GM18870 (cell line): ENCODE results near the gene EXOC3.
"Not testable (repeated sequence)": the region's sequence is repeated elsewhere in the genome, so short reads cannot be mapped to it uniquely, and the experiment has no call there.

Experiments
- ATAC-seq: cut with Tn5 transposase; IDR thresholded peaks from one replicate; pipeline ENCODE4 v1.9.1; 2021; ENCODE audit warnings: moderate library complexity; ENCODE audit not compliant: unreplicated experiment

The EXOC3 gene

DNA sequence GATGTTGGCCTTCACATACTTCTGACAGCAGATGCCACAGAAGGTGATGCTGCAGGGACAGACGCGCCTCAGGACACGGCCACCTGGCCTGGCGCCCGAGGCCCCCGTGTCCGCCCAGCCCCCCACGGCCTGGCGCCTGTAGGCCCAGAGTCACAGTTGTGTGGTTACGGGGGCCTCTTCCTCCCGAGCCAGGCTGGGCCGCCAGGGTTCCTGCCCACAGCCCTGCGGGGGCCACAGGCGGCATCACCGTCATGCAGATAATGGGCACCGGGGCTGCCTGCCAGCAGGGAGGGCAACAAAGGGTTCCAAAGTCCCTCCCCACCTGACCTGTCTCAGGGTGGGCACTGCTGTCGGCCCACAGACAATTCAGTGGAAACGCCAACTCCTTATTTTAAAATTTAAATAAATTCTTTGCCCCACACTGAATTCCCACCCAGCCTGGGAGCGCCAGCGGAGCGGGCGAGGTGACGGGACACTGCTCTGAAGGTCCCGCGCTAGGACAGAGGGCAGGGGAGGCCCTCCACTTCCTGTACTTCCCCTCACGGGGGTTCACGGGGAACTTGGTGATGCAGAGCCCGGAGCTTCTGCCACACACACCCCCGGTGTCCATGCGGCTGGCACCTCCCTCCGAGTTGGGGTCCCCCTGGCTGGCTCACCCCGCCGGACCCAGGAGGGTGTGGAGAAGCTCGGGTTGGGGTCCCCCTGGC lies 40.6 kb downstream of the EXOC3 start:
- no peak for ATAC-seq

GRCh38 chr5:484556-484955 lies 41.6 kb downstream of the EXOC3 start:
- no peak for ATAC-seq

- ATAC-seq: no peak
Observed at GRCh38 chr5:485113-485945, 42.4 kb downstream of the EXOC3 start.

DNA sequence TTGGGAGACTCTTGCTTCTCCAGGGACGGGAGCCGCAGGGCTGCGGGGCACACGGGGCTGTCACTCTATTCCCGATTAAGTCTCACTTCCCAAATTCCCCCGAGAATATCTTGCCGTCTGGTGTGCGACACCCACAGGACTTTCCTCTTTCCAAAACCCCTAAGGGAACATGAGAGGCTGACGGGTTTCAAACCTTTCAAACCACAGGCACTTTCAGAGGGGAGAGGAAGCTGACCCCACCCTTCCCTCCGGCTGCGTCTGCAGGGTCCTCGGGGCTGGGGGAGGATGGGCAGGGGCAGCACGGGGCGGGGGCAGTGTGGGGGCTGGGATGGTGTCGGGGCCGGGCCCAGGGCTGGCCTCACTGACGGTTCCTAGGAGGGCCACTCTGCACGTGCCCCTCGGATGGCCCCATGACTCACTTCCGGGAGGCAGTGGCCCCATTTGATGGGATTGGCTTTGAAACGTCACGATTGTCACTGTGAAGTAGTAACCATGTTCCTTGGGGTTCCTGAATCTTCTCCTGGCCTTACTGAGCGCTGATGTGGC lies 43.0 kb downstream of the EXOC3 start:
- ATAC-seq: no peak

DNA sequence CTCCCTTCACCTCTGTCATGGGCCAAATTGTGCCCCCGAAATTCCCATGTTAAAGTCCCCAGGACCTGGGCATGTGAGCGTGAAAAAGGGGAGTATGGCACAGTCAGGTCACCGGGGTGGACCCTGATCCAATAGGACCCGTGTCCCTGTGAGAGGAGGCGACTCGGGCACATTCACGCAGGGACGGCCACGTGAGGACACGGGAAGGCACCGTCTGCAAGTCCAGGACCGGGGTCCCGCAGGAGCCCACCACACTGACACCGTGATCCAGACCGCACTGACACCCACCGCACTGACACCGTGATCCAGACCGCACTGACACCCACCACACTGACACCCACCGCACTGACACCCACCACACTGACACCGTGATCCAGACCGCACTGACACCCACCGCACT lies 43.6 kb downstream of the EXOC3 start:
- not testable (repeated sequence) for ATAC-seq

DNA sequence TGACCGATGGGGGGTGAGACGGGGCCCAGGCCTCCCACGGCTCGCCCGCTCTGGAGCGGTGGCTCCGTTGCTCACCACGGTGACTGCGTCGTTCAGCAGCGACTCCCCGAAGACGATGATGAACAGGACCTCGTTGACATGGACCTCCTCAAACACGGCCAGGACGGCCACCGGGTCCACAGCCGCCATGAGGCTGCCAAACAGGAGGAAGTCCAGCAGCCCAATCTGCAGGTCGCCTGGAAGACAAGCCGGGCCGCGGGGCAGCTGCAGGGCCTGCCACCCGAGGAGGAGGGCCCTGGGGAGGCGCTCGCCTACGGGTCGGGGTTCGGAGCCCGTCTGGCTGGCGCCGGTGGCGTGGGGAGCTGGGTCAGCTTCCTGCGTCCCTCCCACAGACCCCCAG lies 45.3 kb downstream of the EXOC3 start:
- ATAC-seq: no peak

DNA sequence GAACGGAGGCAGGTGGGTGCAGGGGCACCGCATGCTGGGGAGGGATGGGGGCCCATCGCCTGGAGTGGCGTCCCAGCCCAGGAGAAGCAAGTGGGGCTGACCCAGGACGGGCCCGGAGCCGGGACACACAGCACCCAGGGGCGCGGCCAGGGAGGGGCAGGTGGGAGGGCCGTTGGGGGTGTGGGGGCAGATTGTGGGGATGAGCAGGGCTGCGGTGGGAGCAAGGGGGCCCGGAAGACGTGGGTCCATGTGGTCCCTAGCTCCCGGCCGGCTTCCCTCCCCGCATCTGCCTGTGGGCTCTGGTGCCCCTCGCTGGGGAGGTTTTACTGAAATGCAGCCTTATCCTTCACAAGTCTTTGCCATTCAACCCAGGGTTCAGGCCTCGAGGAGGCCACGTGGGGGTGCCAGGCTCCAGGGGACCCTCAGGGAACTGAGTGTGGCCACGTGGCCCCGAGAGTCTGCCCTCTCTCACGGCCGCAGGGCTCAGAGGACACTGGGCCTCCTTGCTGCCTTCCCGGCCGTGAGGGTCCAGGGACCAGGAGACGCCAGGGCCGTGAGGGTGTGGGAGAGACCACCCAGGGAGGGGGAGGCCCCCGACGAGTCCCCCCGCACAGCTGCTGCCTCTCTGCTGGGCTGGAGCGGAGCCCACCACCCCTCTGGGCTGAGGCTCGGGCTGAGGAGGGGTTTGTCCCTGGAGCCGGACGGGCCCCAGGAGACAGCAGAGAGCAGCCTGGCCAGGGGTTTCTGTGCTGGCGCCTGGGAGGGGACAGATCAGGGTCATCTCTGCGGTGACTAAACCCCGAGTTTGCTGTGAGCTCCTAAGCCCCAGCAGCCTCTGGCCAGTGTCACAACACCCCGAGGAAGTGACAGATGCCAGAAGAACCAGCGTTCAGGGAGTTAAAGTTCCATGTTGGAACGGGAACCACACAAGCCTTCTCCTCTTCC lies 46.0 kb downstream of the EXOC3 start:
- ATAC-seq: no peak

DNA sequence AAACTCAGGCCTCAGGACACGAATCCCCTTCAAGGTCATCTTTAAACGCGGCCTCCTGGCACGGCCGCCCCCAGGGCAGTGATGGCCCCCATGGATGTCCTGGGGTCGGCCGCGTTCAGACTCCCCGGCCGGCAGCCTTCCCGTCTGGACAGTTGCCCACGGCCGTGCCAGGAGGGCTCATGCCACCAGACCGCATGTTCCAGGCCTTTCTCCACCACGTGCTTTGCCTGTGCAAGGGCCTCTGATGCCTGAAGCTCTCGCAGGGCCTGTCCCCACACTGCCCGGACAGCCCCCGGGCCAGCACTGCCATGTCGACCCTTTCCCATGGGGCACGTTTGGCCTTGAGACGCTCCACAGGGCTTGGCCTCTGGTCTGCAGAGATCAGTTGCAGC lies 46.7 kb downstream of the EXOC3 start:
- ATAC-seq: no peak

GRCh38 chr5:490116-491106 lies 47.4 kb downstream of the EXOC3 start:
- ATAC-seq: no peak

- ATAC-seq: no peak
Observed at GRCh38 chr5:491119-491855, 48.3 kb downstream of the EXOC3 start.

GRCh38 chr5:491856-492155 lies 48.8 kb downstream of the EXOC3 start:
- ATAC-seq: no peak

DNA sequence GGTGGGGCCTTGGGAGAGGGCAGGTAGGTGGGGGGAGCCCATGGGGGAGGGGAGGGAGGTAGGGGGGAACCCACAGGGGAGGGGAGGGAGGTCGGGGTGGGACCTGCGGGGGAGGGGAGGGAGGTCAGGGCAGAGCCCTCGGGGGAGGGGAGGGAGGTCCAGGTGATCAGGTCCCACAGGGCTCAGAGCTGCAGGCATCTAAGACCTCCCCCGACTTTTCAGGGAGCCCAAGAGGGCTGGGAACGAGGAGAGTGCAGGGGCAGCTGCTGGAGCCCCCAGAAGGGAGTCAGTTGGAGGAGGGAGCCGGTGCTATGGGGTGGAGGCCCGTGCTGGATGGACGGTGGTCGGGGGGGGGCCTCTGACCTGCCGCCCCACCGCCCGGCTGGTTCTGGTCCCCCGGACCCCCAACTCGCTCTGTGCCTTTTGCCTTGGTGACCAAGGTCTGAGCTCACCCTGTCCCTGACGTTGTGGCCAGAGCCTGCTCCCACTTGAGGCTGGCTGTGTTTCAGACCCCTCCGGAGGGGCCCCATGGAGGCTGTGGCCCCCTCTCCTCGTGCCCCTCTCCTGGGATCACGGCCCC lies 49.4 kb downstream of the EXOC3 start:
- ATAC-seq: no peak

GRCh38 chr5:493119-493701 lies 50.2 kb downstream of the EXOC3 start:
- no peak for ATAC-seq

DNA sequence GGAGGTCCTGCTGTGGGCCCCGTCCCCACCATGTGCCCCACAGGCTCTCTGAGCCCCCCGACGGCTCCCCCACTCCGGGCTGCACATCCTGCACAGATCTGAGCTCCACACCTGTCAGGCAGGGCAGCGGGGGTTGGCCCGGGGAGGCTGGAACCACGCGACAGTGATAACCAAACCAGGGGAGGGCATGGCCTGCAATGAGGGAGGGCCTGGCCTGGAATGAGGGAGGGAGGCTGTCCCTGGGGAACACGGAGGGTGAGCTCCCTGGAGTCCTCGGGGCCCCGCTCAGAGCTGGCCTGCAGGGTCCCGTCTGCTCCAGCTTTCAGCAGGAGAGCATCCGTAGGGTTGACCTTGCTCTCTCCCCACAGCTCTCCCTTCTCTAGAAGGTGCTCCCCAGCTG lies 50.8 kb downstream of the EXOC3 start:
- ATAC-seq: no peak

DNA sequence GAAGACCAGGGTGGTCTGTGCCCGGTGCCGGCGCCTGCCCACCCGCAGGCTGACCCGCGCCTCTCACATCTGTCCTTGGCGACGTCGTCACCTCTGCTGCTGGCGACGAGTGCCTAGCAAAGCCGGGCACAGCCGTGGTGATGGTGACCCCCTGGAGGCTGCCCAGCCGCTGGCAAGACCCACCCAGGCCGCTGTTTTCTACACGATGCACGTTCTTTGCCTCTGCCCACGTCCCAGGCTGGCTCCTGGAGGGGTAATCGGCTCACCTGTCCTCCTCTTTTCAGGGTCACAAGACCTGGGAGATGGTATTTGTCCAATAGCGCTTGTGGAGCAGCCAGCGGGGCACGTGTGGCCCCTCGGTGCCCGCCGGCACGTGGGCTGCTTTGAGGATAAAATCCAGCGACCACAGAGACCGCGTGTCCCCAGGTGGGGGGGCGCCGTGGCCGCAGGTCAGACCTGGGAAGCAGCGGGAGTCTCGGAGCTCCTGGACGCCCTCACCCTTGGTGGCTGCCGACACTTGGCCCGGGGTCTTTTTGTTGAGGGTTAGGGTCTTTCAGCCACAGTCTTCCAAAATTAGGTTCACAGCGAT lies 51.8 kb downstream of the EXOC3 start:
- ATAC-seq: no peak

DNA sequence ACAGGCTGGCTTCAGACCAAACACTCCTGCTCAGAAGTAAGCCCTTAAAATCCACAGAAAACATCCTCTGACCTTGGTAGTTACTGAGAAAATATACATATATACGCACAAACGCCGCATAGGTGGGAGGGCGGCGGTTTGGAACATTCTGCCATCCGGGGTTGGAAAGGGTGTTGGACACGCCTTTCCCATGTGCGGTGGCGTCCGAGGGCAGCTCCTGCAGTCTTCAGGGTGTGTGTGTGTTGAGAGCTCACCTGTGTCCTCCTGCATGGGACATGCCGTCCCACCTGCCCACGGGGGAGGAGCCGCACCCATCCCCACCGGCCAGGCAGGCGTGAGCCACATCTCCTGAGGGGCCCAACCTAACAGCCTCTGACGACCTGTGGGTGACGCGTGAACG lies 53.1 kb downstream of the EXOC3 start:
- no peak for ATAC-seq

GRCh38 chr5:497090-497700 lies 54.2 kb downstream of the EXOC3 start:
- ATAC-seq: no peak
